K562 (cell line): Measurements from ENCODE around the gene TENT4B. TPM values are rescaled to one million over a fixed set of nuclear protein-coding genes. Genes with fewer than 3 reads are reported as not detected.

Experiments
- KDM5B ChIP-seq: fragments of 200-600 bp; sonication (generic); IDR thresholded peaks from 2 replicates; pipeline ENCODE4 v1.6.1; 2012; ENCODE audit warnings: low read depth, mild to moderate bottlenecking, moderate library complexity, low read length, control low read depth, inconsistent platforms; ENCODE audit not compliant: insufficient replicate concordance
- MEF2A ChIP-seq: IDR thresholded peaks from 2 replicates; pipeline ENCODE4 v1.6.1; 2011; ENCODE audit warnings: low read depth, mild to moderate bottlenecking, low read length, moderate library complexity; ENCODE audit not compliant: control insufficient read depth
- ZBTB40 ChIP-seq, 2 experiments: fragments of 450-650 bp in 1 of 2; sonication (generic) in 1 of 2; formaldehyde crosslinking in 1 of 2; IDR thresholded peaks; 2 replicates each; pipeline versions ENCODE4 v1.7.1 to v1.9.0; 2016 to 2022; ENCODE audit warnings: inconsistent platforms in 1 of 2, mild to moderate bottlenecking in 1 of 2, missing genetic modification reagents in 1 of 2
- ZNF253 ChIP-seq: fragments of 250-450 bp; sonication (Bioruptor Pico); conservative IDR thresholded peaks from 2 replicates; pipeline ENCODE4 v1.6.1; 2021; ENCODE audit warnings: mild to moderate bottlenecking
- polyA plus RNA-seq, 8 experiments: library from polyadenylated mRNA; depleted of rRNA in 4 of 8; stranded (reverse) in 5 of 8; unstranded in 3 of 8; fragments of >200 nt; fragmentation: Nextera tagmentation in 2 of 8; fragmentation: Illumina TruSeq in 1 of 8; extraction: Ambion mirVana in 2 of 8; extraction: Trizol in 1 of 8; gene quantifications; 2 replicates each; pipeline versions ENCODE4 v1.2.1 to v1.2.3, GENCODE V29; 2011 to 2014; ENCODE audit warnings: inconsistent platforms in 1 of 8, missing spikeins in 1 of 8
- total RNA-seq, 7 experiments: library from RNA; depleted of rRNA in 6 of 7; stranded (reverse); fragments of >200 nt in 6 of 7; fragmentation: Illumina TruSeq in 2 of 7; extraction: Trizol in 2 of 7; gene quantifications; 2 replicates each; pipeline versions ENCODE4 v1.2.1 to v1.2.3, GENCODE V29; 2011 to 2021; ENCODE audit warnings: low replicate concordance in 1 of 7
- TF ChIP-seq, protein P1 (sequence below): fragments of 450-650 bp; IDR thresholded peaks from 2 replicates; pipeline ENCODE4 v1.6.1; 2017; ENCODE audit warnings: antibody characterized with exemption, mild to moderate bottlenecking

TENT4B gene
- total and polyA plus RNA-seq, 9 of the 15 experiments (the other 6 are each of a cell fraction or from before 2014, with no cell fraction given) = 5.2 to 8.4 (median 7.0) TPM

- peak; percentile 44 for TF ChIP-seq KDM5B
- TF ChIP-seq MEF2A = no peak
- no peak for TF ChIP-seq ZNF253 (CRISPR knock-in tag)
- TF ChIP-seq ZBTB40 (IDR thresholded peaks at IDR 0.05) = 0 out of 2 replicates have a peak, but pooled peaks have one; percentile 35
- no peak for TF ChIP-seq ZBTB40 (CRISPR knock-in tag; IDR thresholded peaks at IDR 0.05)
- TF ChIP-seq, protein P1, sequence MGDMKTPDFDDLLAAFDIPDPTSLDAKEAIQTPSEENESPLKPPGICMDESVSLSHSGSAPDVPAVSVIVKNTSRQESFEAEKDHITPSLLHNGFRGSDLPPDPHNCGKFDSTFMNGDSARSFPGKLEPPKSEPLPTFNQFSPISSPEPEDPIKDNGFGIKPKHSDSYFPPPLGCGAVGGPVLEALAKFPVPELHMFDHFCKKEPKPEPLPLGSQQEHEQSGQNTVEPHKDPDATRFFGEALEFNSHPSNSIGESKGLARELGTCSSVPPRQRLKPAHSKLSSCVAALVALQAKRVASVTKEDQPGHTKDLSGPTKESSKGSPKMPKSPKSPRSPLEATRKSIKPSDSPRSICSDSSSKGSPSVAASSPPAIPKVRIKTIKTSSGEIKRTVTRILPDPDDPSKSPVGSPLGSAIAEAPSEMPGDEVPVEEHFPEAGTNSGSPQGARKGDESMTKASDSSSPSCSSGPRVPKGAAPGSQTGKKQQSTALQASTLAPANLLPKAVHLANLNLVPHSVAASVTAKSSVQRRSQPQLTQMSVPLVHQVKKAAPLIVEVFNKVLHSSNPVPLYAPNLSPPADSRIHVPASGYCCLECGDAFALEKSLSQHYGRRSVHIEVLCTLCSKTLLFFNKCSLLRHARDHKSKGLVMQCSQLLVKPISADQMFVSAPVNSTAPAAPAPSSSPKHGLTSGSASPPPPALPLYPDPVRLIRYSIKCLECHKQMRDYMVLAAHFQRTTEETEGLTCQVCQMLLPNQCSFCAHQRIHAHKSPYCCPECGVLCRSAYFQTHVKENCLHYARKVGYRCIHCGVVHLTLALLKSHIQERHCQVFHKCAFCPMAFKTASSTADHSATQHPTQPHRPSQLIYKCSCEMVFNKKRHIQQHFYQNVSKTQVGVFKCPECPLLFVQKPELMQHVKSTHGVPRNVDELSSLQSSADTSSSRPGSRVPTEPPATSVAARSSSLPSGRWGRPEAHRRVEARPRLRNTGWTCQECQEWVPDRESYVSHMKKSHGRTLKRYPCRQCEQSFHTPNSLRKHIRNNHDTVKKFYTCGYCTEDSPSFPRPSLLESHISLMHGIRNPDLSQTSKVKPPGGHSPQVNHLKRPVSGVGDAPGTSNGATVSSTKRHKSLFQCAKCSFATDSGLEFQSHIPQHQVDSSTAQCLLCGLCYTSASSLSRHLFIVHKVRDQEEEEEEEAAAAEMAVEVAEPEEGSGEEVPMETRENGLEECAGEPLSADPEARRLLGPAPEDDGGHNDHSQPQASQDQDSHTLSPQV = 0 out of 2 replicates have a peak, but pooled peaks have one; percentile 32
- TF ChIP-seq, all 486 proteins: peak for 14
Measured at GRCh38 chr16:50244504-50245416, 91.7 kb downstream of the TENT4B start (continued).
